HUDEP-2 (cell line): ENCODE results near the gene AZIN2.

Experiments used
- DNase-seq, 76 experiments: peaks; one replicate each; lab custom pipeline; 2025; ENCODE audit not compliant: unreplicated experiment in 76 of 76; lab: John Stamatoyannopoulos, UW

The AZIN2 gene

DNA sequence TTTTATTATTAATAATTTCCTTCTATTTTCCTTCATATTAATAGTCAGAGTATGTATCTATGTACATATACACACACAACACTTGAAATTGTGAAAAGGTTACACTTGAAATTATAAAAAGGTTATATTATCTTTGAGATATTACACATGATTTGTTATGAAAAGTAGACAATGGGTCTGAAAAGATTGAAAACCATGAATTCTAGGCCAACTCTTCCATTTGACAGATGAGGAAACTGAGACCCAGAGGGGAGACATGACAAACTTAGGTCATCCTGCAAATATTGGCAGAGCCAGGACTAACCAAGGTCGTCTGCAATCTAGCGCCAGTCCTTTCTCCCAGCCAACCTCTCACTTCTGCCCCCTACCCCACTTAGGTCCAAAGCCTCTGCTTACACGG is 67.7 kb downstream of the AZIN2 start:
- DNase-seq, result no peak

DNA sequence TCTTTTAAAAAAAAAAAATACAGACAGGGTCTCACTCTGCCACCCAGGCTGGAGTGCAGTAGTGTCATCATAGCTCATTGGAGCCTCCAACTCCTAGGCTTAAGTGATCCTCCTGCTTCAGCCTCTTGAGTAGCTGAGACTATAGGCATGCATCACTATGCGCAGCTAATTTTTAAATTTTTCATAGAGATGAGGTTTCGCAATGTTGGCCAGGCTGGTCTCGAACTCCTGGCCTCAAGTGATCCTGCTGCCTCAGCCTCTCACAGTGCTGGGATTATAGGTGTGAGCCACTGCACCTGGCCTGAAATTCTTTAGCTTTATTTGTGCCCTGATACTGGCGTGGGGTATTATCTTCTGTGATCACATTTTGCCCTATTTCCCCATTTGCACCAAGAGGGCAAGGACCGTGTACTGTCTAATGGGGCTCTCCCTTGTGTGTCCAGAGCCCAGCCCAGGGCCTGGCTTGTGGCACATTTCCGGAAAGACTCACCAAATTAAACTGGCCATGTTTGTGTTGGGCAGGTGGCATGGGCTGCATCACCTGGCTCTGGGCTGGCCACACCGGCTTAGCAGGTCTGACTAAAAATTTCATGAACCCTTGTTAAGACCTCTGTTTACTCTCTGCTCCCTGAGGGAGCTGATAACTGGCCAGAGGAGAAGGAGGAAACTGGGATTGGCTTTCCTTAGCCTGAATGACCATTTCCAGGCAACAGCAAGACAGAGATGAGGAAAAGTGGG is 68.7 kb downstream of the AZIN2 start:
- no peak for DNase-seq

DNA sequence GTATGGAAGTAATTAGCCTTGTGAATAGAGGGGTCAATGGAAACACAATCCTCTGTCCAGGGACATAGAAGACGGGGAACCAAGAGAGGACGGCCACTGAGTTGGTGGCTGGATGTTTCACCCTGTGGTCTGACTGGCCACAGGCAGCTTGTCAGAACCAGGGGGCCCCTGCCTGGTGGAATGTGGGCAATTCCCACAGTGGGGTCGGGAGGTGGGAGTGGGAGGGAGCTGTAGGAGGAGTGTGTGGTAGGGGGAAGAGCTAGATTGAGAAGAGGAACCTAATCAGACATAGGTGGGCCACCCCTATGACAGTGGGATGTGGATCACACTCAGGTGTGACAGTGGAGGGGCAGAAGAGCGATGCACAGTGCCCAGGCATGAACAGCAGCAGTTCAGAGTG is 69.6 kb downstream of the AZIN2 start:
- no peak for DNase-seq

DNA sequence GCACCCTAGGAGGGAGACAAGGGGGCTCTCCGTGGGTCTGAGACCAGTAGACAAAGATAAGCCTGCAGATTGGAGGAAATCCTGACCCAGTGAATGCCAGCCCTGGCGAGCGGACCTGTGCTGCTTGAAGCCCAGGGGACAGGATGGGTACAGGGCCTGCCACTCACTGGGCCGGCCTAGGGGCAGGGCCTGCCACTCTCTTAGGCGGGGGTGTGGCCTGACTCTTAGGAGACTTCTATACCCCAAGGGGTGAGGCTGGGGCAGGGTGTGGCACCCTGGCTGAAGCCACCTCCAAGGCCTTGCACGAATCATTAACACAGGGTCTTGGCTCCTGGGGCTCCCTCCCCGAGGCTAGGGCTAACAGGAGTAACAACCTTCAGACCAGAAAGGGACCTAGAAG is 70.2 kb downstream of the AZIN2 start:
- DNase-seq, result peak in 2 of 76 experiments; percentile 5 to 17

DNA sequence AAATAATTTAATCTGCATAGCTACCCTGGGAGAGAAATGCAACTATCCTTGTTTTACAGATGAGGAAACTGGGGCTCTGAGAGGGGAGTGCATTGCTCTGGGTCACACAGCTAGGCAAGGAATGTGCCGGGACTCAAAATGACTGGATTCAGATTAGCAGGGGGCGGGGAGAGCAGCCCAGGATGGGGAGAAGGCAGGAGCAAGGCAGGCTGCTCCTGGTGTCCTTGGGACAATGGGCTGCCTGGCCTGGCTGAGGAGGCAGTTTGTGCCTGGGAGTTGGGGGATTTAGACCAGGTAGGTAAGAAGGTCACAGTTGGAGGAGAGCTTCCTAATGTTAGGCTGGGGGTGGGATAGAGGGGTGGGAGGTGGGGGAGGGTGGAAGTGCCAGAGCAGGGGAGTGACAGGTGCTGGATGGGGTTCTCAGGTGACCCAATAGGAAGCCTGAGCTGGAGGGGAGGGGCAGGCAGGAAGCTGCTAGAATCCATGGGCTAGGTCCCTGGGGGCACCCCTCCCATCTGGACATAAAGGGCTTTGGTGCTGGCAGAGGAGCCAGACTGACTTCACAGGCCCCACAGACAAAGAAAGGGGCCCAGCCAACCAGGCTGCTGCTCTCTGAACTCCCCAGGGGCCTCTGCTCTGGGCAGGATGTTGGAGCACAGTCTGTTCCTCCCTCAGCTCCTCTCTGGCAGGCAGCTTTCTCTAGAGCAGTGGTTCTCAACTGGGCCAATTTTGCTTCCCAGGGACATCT is 71.9 kb downstream of the AZIN2 start:
- DNase-seq, result no peak

DNA sequence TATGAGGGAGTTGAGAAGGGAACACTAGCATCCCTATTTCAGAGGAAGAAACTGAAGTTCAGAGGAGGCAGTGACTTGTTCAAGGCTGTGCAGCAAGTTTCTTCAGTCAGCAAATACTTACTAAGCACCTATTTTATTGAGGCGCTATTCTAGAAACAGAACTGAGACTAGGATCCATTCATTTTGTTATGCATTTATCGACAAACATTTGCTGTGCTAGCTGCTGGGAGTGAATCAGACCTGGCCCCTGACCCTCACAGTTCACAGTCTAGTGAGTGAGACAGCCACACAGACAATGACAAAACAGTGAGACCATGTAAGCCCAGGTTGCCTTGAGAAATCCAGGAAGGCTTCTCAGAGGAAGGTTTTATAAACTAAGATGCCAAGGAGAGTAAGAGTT is 72.7 kb downstream of the AZIN2 start:
- no peak for DNase-seq

DNA sequence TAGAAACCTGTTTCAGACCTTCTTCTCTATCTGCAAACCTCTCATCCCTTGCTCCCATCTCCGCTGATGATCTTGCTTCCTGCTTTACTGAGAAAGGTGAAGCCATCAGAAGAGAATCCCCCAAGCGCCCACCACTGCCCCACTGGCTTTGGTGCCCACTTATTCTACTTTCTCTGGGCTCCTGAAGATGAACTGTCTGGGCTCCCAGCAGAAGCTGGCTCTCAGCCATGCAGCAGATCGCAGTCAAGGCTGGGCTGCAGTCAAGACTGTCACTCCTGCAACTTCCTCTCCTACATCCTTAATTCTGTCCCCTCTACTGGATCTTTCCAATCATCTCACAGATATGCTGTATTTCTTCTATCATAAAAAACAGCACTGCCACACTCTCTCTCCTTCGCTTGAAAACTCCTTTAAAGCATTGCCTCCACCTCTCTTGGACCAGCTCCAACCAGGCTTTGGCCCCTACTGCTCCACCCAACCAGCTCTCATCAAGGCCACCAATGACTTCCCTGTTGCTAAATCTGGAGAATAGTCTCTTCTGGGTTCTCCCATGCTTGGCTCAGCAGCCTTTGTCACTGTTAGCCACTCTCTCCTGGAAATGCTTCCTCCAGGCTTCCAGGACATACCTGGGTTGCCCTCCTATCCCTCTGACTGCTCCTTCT is 75.1 kb downstream of the AZIN2 start:
- DNase-seq, result no peak

DNA sequence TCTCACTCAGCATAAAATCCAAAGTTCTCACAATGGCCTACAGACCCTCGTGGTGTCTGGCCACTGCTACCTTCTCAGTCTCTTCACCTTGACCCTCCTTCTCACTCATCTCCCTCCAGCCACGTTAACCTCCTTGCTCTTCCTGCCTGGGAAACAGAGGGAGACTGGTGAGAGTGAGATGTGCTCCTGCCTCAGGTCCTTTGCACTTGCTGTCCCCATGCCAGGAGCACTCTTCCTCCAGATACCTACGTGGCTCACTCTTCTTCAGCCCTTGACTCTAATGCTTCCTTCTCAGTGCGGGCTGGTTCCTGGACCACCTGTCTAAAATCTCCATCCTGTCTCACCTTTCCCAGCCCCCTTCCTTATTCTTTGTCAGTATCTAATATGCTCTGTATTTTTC is 76.2 kb downstream of the AZIN2 start:
- DNase-seq, result no peak

DNA sequence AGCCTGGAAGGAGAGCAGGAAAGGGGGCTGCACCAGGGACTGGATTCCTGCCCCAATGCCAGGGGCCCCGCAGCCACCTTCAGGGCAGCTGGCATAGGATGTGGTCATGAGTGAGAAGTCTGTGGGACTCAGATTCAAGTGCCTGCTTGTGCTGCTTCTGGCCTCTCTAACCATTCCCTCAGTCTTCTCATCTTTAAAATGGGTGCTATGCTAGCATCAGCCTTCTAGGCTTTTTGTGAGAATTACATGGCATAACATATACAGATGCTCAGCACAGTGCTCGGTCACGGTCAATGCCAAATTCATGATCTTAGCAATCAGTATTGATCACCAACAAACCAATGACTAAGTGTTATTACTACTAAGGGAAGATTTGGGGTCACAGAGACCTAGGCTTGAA is 77.4 kb downstream of the AZIN2 start:
- DNase-seq, result no peak

DNA sequence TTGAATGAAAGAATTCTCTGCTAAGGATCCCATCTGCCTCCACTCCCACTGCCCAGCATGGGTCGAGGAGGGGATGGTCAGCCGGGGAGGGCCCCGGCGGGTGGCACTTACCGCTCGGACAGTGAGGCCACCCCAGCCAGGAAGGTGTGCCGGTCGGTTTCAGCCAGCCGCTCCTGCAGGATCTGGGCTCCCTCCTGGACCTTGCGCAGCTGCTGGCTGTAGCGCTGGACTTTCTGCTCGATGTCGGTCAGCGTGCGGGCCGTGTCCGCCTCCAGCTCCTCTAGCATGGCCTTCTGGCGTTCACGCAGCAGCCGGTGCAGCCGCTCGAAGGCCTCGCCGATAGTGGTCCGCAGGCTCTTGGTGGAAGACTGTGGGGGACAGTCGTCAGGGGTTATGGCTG is 78.6 kb downstream of the AZIN2 start:
- DNase-seq, result no peak

DNA sequence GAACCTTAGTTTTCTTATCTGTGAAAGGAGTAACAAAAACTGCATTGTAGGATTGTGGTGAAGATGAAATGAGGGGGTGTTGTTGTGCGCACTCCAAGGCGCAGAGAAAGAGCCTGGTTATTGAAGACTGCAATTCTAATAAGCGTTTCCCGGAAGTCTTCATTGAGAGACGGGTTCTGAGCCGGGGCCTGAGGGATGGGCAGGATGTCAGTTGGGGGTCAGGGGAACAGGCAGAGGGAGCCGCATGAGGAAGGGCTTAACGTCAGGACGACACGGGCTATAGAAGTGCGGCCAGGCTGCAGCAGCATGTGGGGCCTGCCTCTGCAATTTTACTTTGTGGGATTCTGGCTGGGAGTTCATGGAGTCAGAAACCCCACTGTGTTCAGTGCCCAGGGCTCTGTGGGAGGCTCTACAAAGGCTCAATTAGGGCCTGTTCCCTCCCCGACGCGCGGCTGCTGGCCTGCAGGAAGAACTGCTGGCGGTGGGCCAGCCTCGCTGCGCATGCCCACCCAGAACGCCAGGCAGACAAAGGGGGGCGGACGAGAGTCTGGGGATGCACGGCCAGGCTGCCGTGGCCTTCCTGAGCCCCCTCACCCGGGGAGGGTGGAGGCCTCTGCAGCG is 80.2 kb downstream of the AZIN2 start:
- no peak for DNase-seq

DNA sequence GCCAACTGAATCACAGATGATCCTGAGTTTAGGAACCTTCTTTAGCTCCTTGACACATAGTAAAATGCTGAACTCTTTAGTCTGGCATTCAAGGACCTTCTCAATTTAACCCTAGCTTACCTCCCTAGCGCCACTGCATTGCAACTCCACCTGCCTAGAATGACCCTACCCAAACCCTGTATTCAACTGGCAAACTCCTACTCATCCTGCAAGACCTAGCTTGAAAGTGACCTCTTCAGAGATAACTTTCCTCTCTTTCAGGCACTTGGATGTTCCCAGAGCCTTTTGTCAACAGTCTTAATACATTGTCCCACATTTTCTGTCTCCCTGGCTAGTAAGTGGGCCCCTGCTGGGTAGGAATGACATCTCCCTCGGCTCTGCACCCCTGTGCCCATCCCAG is 81.2 kb downstream of the AZIN2 start:
- DNase-seq, result no peak

DNA sequence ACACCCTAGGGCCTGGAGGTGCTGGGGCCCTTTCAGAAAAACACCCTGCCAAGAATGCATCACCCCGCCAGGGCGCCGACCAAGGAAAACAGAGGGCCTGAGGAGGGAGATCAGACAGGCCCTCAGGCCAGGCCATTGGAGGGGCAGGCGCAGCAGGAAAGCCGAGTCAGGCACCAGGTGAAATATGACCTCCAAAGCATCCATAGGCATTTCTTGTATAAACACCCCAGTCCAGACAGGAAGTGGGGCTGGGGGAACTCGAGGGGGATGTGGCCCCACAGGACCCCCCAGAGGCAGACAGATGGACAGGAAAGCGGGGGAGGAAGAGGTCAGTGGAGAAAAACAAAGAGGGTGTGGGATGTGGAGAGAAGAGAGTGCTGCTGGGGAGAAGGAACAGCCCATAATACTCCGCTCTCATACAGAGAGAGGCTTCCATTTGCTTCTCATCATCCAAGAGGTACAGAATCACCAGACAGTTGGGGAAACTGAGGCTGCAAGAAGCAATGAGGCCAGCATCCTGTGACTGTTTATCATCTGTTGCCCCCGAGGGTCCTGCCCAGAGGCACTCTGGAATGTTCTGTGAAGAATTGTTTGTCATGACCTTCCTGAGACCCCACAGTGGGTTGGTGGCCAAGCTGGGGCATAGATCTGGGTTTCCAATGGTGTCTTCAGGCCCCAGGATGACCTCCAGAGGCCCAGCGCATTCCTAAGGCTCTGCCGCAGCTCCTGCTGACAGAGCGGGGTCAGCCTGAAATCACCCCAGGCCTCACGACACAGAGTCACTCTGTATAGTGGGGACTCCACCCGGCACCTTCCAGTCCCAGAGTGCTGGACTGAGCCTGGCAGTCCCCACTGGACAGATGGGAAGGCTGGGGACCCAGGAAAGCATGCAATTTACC is 82.9 kb downstream of the AZIN2 start:
- DNase-seq, result no peak

DNA sequence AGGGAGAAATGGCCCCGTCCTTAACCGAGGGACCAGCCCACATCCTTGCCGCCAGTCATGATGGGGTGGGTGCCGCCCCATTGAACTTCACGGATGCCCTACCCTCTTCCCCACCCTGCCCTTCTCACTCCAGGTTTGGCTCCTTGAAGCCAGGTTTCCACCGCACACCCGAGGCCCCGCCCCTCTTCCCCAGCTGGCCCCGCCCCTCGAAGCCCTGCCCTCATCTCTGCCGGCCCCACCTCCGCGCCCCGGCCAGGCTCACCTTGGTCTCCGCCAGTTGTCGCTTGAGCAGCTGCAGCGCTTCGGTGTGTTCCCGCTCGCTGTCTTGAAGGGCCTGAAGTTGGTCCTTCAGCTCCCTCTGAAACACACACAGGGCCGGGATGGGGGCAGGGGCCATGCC is 84.3 kb downstream of the AZIN2 start:
- no peak for DNase-seq

DNA sequence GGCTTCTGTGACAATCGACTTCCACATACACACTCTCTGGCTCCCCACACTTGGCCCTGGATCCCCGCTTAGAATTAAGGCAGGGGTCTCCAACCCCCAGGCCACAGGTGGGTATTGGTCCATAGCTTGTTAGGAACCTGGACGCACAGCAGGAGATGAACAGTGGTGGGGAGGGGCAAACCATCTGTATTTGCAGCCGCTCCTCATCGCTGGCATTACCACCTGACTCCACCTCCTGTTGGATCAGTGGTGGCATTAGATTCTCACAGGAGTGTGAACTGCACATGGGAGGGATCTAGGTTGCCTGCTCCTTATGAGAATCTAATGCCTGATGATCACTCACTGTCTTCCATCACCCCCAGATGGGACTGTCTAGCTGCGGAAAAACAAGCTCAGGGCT is 84.9 kb downstream of the AZIN2 start:
- no peak for DNase-seq

DNA sequence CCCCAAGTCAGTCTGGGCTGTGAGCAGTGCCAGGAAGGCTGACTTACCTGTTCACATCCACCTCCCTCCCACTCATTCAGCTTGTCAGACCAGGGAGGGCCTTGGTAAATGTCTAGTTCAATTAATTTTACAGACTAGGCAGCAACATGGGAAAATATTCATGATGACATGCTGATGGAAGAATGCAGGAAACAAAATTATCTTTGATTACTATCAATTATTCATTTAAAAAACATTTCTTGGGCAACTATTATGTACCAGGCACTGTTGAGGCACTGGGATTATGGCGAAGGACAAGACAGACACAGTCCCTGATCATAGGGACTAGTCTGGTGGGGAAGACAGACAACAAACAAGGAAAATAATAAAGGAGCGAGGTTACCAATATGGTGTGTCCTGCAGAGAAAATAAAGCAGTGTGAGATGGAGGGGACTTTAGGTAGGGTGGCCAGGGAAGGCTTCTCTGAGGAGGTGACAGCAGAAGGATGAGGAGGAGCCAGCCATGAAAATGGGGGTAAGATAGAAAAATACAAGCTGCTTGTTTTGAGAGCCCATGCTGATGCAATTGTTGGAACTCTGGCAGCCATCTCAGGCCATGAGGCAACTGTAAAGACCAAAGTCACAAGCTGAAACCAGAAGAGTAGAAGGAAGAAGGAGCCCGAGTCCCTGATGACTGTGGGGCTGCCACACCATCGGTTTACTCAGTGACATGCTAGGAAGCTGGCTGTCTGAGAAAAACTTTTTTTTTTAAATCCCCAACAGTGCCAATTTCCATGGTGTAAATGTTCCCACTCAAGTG is 86.9 kb downstream of the AZIN2 start:
- DNase-seq, result no peak

DNA sequence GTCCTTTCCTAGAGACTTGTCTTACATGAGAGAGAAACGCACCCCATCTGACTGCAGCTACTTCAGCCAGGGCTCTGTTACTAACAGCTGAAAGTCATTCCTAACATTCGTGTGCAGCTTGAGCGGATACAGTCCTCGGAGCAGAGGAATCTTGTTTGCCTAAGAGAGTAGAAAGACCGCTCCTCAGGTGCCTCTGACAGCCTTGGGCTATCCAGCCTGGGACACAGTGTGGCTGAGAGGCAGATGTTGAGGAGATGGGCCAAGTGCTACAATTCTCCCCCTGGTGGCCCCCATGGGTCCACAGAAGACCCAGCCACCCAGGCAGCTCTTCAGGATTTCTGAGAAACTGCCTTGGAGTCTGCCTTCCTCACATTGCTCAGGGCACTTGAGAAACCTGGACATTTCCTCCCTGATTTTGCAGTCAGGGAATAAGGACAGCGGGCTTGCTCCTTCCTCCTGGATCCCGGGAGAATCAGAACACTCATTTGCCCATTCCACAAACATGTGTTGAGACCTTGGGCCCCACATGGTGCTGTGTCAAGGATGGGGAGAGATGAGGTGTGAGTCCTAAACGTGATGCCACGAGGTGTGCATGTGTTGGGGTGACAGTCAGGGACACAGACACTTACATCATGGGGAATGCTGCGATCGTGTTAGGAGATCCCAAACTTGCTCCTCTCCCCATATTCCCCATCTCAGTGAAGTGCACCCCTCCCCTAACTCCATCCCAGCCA is 87.8 kb downstream of the AZIN2 start:
- no peak for DNase-seq

DNA sequence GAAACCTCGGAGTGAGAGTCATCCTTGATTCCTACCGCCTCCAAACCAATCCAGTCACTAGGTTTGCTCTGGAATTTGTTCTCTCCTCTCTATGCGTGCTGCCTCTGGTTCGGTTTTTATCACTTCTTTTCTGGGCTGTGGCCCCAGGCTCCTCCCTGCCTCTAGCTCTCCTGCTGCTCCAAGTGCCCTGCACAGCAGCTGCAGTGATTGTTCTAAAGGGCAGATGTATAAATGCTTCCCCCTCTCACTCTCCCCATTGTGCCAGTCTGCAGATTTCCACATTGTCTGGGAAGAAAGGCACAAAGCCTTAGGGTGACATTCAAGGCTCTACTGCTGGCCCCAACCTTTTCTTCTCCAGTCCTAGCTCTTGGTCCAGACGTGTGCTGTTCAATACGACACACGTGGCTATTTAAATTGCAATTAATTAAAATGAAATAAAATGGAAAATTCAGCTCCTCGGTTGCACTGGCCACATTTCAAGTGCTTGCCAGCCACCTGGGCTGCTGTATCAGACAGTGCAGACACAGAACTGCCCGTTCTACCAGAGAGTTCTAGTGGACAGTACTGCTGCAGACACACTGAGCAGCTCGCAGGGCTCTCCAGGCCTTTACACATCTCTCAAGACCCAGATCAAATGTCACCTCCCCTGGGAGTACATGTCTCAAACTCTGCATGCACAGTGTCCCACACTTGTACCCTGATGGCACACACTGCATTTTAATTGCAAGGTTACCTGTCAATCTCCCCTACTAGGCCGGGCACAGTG is 88.5 kb downstream of the AZIN2 start:
- no peak for DNase-seq
